ENCODE data around the gene TMC7.

Gene TMC7

GRCh38 chr16:19033761-19034160 lies 50.0 kb downstream of the TMC7 start:
- DNase-seq: no peak

- DNase-seq: no peak
These were observed 56.7 kb downstream of the TMC7 start for GRCh38 chr16:19040400-19040799.

GRCh38 chr16:19044769-19045168 lies 61.0 kb downstream of the TMC7 start:
- DNase-seq: no peak

DNA sequence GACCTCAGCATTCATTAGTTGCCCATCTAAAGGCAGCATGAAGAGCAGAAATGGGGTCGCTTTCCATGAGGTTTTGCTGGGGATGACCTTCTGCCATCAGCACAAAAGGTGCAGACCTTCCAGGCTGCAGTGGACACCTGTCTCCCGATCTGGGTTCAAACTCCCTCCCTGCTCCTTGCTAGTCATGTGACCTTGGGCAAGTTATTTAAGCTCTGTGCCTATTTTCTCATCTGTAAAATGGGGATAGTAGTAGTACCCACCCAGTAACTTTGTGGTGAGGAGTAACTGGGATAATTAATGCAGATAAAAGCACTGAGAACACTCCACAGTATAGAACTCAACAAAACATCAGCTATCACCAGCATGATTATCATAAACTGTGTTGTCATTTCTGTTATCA lies 62.3 kb downstream of the TMC7 start:
- no peak for DNase-seq

GRCh38 chr16:19062706-19063105 lies 79.0 kb downstream of the TMC7 start:
- no peak for DNase-seq

DNA sequence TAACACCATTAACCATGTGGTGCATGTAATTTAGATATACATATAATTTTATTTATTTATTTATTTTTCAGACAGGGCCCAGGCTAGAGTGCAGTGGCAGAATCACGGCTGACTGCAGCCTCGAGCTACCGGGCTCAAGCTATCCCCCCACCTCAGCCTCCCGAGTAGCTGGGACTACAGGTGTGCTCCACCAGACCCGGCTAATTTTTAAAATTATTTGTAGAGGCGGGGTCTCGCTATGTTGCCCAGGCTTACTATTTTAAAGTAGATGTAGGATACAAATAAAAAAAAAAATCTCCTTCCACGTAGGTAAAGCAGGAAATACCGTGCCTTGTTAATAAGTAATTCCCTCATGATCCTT lies 83.2 kb downstream of the TMC7 start:
- DNase-seq: no peak

- peak; percentile 100 for DNase-seq
These were observed 83.9 kb downstream of the TMC7 start, which contains the start of gene COQ7 for GRCh38 chr16:19067349-19068236. Gene COQ7, plus strand, starts transcription at chr16:19067614. Its CDS starts 51 bp downstream, at chr16:19067665.

DNA sequence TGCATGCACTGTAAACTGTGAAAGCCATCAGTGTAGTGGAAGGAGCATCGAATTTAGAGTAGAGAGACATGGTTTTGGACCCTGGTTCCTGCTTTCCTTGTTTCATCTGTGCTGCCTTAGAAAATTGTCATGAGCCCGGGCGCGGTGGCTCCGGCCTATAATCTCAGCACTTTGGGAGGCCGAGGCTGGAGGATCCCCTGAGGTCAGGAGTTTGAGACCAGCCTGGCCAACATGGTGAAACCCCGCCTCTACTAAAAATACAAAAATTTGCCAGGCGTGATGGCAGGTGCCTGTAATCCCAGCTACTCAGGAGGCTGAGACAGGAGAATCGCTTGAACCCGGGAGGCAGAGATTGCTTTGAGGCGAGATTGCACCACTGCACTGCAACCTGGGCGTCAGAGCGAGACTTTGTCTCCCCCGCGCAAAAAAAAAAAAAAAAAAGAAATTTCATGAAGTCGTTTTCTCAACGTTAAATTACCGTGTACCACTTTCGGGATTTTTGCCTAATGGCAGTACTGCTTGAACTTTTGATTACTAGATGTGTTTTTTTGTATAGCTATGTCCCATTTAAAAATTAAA lies 84.6 kb downstream of the TMC7 start:
- no peak for DNase-seq

DNA sequence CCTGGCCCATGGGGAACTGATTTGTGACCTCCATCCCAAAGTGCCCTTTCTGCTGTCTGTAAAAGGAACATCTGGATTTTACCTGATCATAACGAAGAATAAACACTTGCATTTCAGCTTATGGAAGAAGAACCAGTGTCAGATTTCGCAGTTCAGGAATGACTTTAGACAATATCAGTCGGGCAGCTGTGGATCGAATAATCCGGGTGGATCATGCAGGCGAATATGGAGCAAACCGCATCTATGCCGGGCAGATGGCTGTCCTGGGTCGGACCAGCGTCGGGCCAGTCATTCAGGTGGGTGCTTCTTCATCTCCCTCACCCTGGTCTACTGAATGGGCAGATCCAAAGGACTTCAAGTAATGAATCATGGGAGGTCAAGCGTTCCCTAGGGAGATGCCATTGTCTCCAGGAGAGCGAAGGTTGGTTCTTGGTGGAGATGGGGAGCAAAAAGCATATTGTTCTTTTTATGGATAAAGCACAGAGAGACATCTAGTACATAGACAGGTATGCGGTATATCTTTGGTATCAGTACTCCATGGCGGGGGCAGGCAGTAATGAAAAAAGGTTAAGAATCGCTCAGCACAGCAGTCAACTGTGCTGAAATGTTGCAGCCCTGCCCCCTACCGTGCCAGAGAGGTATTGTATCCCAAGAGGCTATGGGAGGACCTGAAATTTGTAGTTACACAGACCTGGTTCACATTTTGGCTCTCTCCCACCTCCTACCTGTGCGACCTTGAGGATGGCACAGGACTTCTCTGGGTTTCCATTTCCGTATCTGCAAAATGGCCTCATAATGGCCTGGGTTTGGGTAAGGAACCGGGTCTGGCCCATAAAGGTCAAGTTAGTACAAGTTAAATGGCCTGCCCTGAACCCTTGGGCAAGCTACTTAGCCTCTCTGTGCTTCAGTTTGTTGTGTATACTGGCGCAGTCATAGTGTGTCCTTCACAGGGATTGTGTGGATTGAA lies 88.4 kb downstream of the TMC7 start:
- DNase-seq: peak; percentile 47

DNA sequence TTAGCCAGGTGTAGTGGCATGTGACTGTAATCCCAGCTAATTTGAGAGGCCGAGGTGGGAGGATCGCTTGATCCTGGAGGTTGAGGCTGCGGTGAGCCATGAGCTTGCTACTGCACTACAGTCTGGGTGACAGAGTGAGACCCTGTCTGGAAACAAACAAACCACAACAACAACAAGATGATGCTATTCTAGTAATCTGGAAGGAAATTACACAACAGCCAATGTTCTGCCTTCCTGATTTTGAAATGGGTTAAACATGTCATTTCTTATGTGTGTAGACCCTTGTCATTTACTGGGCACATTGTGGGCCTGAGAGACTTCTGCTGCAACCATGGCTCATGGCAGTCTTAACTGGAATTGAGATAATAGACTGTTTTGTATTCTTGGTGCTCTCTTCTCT lies 89.6 kb downstream of the TMC7 start:
- DNase-seq: no peak

DNA sequence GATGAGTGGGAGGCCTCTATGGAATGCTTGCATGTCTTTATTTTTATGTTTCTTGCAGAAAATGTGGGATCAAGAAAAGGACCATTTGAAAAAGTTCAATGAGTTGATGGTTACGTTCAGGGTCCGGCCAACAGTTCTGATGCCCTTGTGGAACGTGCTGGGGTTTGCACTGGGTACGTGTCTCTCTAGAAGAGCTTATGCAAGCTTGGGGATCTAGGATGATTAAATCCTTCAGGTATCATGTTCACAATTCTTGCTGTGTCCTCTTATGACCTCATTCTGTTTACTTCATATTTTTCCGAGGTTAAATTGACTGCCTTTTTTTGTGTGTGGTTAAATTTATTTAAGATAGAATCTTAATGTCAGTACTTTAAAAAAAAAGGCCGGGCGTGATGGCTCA lies 90.1 kb downstream of the TMC7 start:
- no peak for DNase-seq

GRCh38 chr16:19075511-19075910 lies 91.8 kb downstream of the TMC7 start:
- DNase-seq: no peak

- no peak for DNase-seq
These were observed 94.1 kb downstream of the TMC7 start for GRCh38 chr16:19077879-19078278.

GRCh38 chr16:19083670-19084069 lies 99.9 kb downstream of the TMC7 start:
- DNase-seq: no peak

DNA sequence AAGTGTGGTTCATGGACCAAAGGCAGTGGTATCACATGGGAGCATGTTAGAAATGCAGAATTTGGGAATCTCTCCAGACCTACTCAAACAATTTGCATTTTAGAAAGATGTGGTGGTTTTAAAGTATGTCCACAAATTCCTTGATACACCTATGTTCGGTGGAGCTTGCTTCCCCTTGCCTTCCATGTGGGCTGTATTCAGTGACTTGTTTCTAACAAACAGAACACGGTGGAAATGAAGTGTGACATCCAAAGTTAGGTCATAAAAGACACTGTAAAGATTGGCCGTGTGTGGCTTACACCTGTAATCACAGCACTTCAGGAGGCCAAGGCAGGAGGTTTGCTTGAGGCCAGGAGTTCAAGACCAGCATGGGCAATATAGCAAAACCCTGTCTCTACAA lies 100.4 kb downstream of the TMC7 start:
- DNase-seq: no peak

DNA sequence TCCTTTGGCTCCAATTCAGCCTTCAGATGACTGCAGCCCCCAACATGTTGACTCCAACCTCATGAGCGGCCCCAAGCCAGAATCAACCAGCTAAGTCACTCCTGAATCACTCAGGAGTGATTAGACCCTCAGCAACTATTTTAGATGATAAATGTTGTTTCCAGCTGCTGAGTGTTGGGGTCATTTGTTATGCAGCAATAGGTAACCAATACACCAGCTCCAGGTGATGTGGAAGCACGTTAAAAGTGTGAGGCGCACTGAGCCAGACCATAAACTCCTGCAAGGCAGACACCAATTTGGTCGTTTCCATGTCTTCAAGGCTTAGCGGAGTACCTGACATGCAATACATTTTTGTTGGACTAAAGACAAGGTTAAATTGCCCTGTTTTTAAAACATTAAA lies 101.1 kb downstream of the TMC7 start:
- DNase-seq: no peak

DNA sequence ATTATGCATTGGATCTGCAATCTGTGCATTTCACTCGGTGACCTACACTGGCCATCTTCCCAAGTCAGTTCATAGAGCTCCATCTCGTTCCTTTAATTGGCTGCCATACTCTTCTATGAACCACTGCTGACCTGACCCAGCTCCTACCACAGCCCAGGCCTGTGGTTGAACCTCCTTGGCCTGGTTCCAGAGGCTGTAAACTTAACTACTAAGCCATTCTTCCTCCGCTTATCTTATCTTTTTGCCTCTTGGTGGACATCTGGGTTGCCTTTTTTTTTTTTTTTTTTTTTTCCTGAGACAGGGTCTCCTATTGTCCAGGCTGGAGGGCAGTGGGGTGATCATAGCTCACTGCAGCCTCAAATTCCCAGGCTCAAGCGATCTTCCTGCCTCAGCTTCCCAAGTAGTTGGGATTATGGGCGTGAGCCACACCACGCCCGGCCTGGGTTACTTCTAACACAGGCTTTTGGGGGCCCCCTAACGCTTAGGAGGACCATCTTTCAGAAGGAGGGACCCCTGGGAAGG lies 102.0 kb downstream of the TMC7 start:
- DNase-seq: no peak

GRCh38 chr16:19086322-19087199 lies 102.8 kb downstream of the TMC7 start:
- peak; percentile 93 for DNase-seq

DNA sequence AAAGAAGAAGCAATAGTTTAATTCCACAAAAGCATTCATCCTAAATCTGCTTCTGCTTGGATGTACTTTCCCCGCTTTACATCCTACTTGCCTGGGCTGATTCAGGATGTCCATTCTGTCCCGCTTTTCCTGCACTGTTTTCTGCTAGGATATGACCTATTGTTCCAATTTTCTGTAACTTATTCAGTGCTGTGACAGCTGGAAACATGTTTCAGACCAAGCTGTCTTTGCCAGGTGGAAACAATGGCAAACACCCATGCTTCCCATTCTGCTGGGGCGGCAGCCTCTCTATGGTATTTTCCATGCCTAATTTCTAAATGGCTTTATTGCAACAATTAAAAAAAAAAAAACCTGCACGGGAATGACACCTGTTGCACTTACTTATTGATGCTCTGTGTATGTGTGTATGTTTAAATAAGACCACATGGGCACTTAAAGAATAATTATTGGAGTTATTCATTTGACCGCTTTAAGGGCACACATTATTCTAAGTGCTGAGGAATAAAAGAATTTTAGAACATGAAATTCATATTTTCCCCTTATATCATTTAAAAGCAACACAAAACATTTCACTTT lies 104.7 kb downstream of the TMC7 start:
- no peak for DNase-seq

DNA sequence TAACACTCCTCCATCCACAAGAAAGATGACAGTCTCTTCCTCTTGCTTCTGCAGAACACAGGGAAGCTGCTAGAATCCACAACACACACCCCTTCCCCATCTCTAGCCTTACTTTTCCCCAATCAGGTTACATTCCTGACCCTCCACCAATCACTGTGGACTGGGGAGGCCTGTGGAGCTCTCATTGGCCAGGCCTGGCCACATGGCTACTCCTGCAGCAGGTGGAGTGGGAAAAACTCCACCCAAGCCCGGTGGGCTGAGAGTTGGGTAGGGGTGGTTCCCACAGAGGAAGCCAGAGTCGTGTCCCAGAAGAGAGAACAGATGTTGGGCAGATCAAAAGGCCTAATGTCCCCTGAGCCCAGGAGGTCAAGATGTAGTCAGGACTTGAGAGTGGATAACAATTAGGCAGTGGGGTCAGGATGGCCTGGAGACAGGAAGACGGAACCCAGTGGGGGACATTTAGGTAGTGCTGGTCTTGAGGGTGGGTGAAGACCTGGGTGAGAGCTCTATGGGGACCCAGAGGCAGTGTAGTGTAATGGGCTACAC lies 105.7 kb downstream of the TMC7 start:
- DNase-seq: no peak

GRCh38 chr16:19090916-19091315 lies 107.2 kb downstream of the TMC7 start:
- no peak for DNase-seq
